Epithelial cell of esophagus (primary cell): ENCODE results near the gene DHX34.
"Not testable (repeated sequence)": the region's sequence is repeated elsewhere in the genome, so short reads cannot be mapped to it uniquely, and the experiment has no call there.

Source experiments
- DNase-seq: peaks from one replicate; pipeline ENCODE4 v3.0.0; 2010; ENCODE audit warnings: low read depth
- H3K4me3 ChIP-seq: 2 replicates; pipeline ENCODE4 v1.5.1; 2011; ENCODE audit warnings: mild to moderate bottlenecking, low read length, control low read depth
- CTCF ChIP-seq: IDR thresholded peaks from 2 replicates; pipeline ENCODE4 v1.5.1; 2011; ENCODE audit warnings: low read depth, mild to moderate bottlenecking, low read length, control low read depth, inconsistent platforms; ENCODE audit not compliant: insufficient read depth; ENCODE audit errors: missing control alignments

Gene DHX34

GRCh38 chr19:47341734-47342133, 7.4 kb upstream of the DHX34 start:
- H3K4me3 ChIP-seq, result no peak overlapping the region
- no peak for DNase-seq
- no peak for TF ChIP-seq CTCF

GRCh38 chr19:47343194-47343802, 5.8 kb upstream of the DHX34 start:
- no peak for TF ChIP-seq CTCF
- no peak overlapping the region for H3K4me3 ChIP-seq
- no peak for DNase-seq

GRCh38 chr19:47344425-47344824, 4.7 kb upstream of the DHX34 start:
- DNase-seq, result no peak
- H3K4me3 ChIP-seq, result no peak overlapping the region
- no peak for TF ChIP-seq CTCF

GRCh38 chr19:47346024-47346423, 3.1 kb upstream of the DHX34 start:
- DNase-seq, H3K4me3 ChIP-seq: not testable (repeated sequence)

- DNase-seq, result no peak
- TF ChIP-seq CTCF, result no peak
- H3K4me3 ChIP-seq, result no peak overlapping the region
These were observed 1.5 kb downstream of the DHX34 start for GRCh38 chr19:47350630-47351029.

GRCh38 chr19:47351548-47351947, 2.4 kb downstream of the DHX34 start:
- TF ChIP-seq CTCF, result no peak
- H3K4me3 ChIP-seq, result no peak overlapping the region
- DNase-seq, result peak; percentile 41

GRCh38 chr19:47352095-47352494, 3.0 kb downstream of the DHX34 start:
- DNase-seq, result no peak
- no peak overlapping the region for H3K4me3 ChIP-seq
- TF ChIP-seq CTCF, result no peak
